DND-41 (cell line): ENCODE results near the gene CASQ2.

Source experiments
- ATAC-seq: fragments of 200-7000 bp; cut with Tn5 transposase; 3 replicates; pipeline ENCODE4 v1.9.1; 2021; ENCODE audit warnings: low read depth; ENCODE audit not compliant: insufficient read depth
- DNase-seq: peaks from one replicate; pipeline ENCODE4 v3.0.0-alpha.2; 2020
- H2AFZ ChIP-seq: 2 replicates; pipeline ENCODE4 v1.6.0; 2012; ENCODE audit warnings: low read depth, low read length
- H3K27ac ChIP-seq: 2 replicates; pipeline ENCODE4 v1.5.1; 2012; ENCODE audit warnings: low read length, inconsistent platforms
- H3K27me3 ChIP-seq: fragments of 200-600 bp; sonication (generic); 2 replicates; pipeline ENCODE4 v1.6.0; 2012; ENCODE audit warnings: low read length, mild to moderate bottlenecking, inconsistent platforms; ENCODE audit not compliant: insufficient read depth, poor library complexity
- H3K36me3 ChIP-seq: 2 replicates; pipeline ENCODE4 v1.5.1; 2012; ENCODE audit warnings: low read length, inconsistent platforms; ENCODE audit not compliant: insufficient read depth
- H3K4me1 ChIP-seq: 2 replicates; pipeline ENCODE4 v1.5.1; 2012; ENCODE audit warnings: mild to moderate bottlenecking, low read length; ENCODE audit not compliant: insufficient read depth
- H3K4me2 ChIP-seq: 2 replicates; pipeline ENCODE4 v1.6.0; 2012; ENCODE audit warnings: mild to moderate bottlenecking, moderate library complexity, low read length, inconsistent platforms; ENCODE audit not compliant: insufficient read depth
- H3K4me3 ChIP-seq, 2 experiments: fragments of 200-600 bp in 1 of 2; shearing (Covaris generic) in 1 of 2; 2 replicates each; pipeline ENCODE4 v1.5.1; 2012 to 2016; ENCODE audit warnings: inconsistent platforms in 2 of 2, low read length in 2 of 2, mild to moderate bottlenecking in 2 of 2, low read depth in 1 of 2, moderate library complexity in 1 of 2
- H3K79me2 ChIP-seq: 2 replicates; pipeline ENCODE4 v1.6.0; 2012; ENCODE audit warnings: low read length, inconsistent platforms; ENCODE audit not compliant: insufficient read depth
- H3K9ac ChIP-seq: 2 replicates; pipeline ENCODE4 v1.6.0; 2012; ENCODE audit warnings: low read depth, mild to moderate bottlenecking, inconsistent platforms, low read length, moderate library complexity
- H3K9me3 ChIP-seq: 2 replicates; pipeline ENCODE4 v1.5.1; 2012; ENCODE audit warnings: low read length, moderate library complexity, mild to moderate bottlenecking, inconsistent platforms; ENCODE audit not compliant: insufficient read depth, severe bottlenecking
- H4K20me1 ChIP-seq: 2 replicates; pipeline ENCODE4 v1.6.0; 2012; ENCODE audit warnings: low read length; ENCODE audit not compliant: insufficient read depth
- EZH2 ChIP-seq: IDR thresholded peaks from 3 replicates; pipeline ENCODE4 v1.6.1; 2012; ENCODE audit warnings: borderline replicate concordance, low read depth, mild to moderate bottlenecking, moderate library complexity, low read length, inconsistent platforms; ENCODE audit not compliant: severe bottlenecking
- TF ChIP-seq, protein P1 (sequence below): IDR thresholded peaks from 2 replicates; pipeline ENCODE4 v1.5.1; 2012; ENCODE audit warnings: borderline replicate concordance, low read length, moderate library complexity, mild to moderate bottlenecking; ENCODE audit not compliant: poor library complexity, severe bottlenecking; ENCODE audit errors: extremely low read depth

CASQ2 gene

DNA sequence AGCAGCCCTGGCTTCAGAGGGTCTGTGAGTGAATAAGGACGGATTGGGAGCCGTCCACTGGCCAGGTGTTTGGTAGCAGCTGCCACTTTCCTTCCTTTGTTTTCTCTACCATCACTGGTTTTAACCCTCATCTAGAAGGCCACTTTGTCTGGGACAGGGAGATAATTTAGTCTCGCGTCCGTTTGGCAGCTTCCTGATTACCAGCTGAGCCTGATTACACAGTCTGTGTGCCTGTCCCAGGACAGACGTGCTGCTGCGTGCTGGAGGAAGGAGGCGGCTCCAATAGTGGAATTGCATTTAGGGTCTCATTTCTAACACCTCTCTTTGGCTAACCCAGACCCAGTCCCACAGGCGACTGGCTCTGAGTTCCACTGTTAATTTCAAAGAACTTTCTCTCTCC lies 24.6 kb upstream of the CASQ2 start:
- no peaks in the 10 kb centered on the region for H3K9me3 ChIP-seq
- H3K4me3 ChIP-seq: no peak overlapping the region
- no peak overlapping the region for H3K9ac ChIP-seq
- TF ChIP-seq, protein P1, sequence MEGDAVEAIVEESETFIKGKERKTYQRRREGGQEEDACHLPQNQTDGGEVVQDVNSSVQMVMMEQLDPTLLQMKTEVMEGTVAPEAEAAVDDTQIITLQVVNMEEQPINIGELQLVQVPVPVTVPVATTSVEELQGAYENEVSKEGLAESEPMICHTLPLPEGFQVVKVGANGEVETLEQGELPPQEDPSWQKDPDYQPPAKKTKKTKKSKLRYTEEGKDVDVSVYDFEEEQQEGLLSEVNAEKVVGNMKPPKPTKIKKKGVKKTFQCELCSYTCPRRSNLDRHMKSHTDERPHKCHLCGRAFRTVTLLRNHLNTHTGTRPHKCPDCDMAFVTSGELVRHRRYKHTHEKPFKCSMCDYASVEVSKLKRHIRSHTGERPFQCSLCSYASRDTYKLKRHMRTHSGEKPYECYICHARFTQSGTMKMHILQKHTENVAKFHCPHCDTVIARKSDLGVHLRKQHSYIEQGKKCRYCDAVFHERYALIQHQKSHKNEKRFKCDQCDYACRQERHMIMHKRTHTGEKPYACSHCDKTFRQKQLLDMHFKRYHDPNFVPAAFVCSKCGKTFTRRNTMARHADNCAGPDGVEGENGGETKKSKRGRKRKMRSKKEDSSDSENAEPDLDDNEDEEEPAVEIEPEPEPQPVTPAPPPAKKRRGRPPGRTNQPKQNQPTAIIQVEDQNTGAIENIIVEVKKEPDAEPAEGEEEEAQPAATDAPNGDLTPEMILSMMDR: no peak
- no peak for TF ChIP-seq EZH2
- no peak overlapping the region for H2AFZ ChIP-seq
- no peaks in the 10 kb centered on the region for H3K79me2 ChIP-seq
- H3K27me3 ChIP-seq: peaks cover 19% of the 10 kb centered on the region
- H3K4me2 ChIP-seq: no peak overlapping the region
- DNase-seq: no peak
- H3K36me3 ChIP-seq: no peaks in the 10 kb centered on the region
- ATAC-seq: no peak
- H3K27ac ChIP-seq: no peak overlapping the region
- H4K20me1 ChIP-seq: no peaks in the 10 kb centered on the region; the same call in 1 of the 2 replicates
- H3K4me1 ChIP-seq: no peaks in the 10 kb centered on the region

- H2AFZ ChIP-seq: no peak overlapping the region
- no peak for ATAC-seq
These were observed 23.3 kb upstream of the CASQ2 start for GRCh38 chr1:115791816-115792215.

DNA sequence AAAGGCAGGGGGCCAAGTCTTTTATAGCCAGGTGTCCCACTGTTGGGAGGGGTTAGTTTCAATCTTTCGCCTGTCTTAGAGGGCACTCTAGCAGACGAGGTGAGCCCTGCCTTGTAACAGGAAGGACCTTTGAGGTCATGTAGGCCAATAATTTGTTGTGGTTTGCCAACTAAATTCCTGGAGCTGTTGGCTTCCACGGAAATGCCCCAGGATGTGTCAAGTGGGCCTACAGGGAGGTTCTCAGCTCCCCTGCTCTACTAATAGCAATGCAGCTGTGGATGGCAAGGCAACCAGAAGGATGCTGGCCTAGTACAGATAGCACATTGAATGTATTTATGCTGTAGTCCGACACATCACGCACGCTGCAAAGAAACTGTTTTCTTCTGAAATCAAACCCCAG lies 22.3 kb upstream of the CASQ2 start:
- Histone ChIP-seq H3K4me2 (no peak overlapping the region), H3K36me3 (no peaks in the 10 kb centered on the region), H3K27me3 (peaks cover 16% of the 10 kb centered on the region), H3K79me2 (no peaks in the 10 kb centered on the region), H3K9me3 (no peaks in the 10 kb centered on the region), H3K4me3 (no peak overlapping the region), H3K4me1 (no peaks in the 10 kb centered on the region), H3K9ac (no peak overlapping the region), H2AFZ (no peak overlapping the region), H4K20me1 (no peaks in the 10 kb centered on the region; the same call in 1 of the 2 replicates), H3K27ac (no peak overlapping the region)
- no peak for ATAC-seq
- no peak for DNase-seq
- TF ChIP-seq, protein P1: no peak
- TF ChIP-seq EZH2: no peak

More at GRCh38 chr1:115791816-115792215, 23.3 kb upstream of the CASQ2 start:
- no peaks in the 10 kb centered on the region for H3K79me2 ChIP-seq
- H3K27ac ChIP-seq: no peak overlapping the region
- H3K27me3 ChIP-seq: peaks cover 16% of the 10 kb centered on the region
- no peaks in the 10 kb centered on the region for H3K36me3 ChIP-seq
- H3K4me3 ChIP-seq: no peak overlapping the region
- H4K20me1 ChIP-seq: no peaks in the 10 kb centered on the region; the same call in 1 of the 2 replicates
- H3K4me2 ChIP-seq: no peak overlapping the region
- TF ChIP-seq, protein P1: no peak
- no peak for TF ChIP-seq EZH2
- no peaks in the 10 kb centered on the region for H3K4me1 ChIP-seq
- DNase-seq: no peak
- no peak overlapping the region for H3K9ac ChIP-seq
- no peaks in the 10 kb centered on the region for H3K9me3 ChIP-seq

- H3K9ac ChIP-seq: no peak overlapping the region
- no peaks in the 10 kb centered on the region for H3K9me3 ChIP-seq
- DNase-seq: no peak
- H3K36me3 ChIP-seq: no peaks in the 10 kb centered on the region
- H3K27ac ChIP-seq: no peak overlapping the region
- no peak for ATAC-seq
- no peaks in the 10 kb centered on the region for H3K79me2 ChIP-seq
- H3K4me3 ChIP-seq: no peak overlapping the region
- peaks cover 15% of the 10 kb centered on the region for H3K27me3 ChIP-seq
- no peak overlapping the region for H2AFZ ChIP-seq
- H4K20me1 ChIP-seq: no peaks in the 10 kb centered on the region; the same call in 1 of the 2 replicates
- no peak for TF ChIP-seq EZH2
- TF ChIP-seq, protein P1: no peak
- H3K4me1 ChIP-seq: no peaks in the 10 kb centered on the region
- no peak overlapping the region for H3K4me2 ChIP-seq
These were observed 21.8 kb upstream of the CASQ2 start for GRCh38 chr1:115790356-115790755.
